Trophoblast cell (in vitro differentiated cells and primary cell): ENCODE results near the gene SERGEF.

Experiments used
- DNase-seq, 2 donors: peaks; one replicate each; pipeline ENCODE4 v3.0.0-alpha.2; 2016
- H2AFZ ChIP-seq: 2 replicates; pipeline ENCODE4 v1.6.1; 2013; ENCODE audit warnings: low read length, moderate library complexity, mild to moderate bottlenecking; ENCODE audit not compliant: insufficient read depth, poor library complexity
- H2AK5ac ChIP-seq: 2 replicates; pipeline ENCODE4 v1.6.1; 2013; ENCODE audit warnings: mild to moderate bottlenecking, low read length
- H2BK120ac ChIP-seq: 2 replicates; pipeline ENCODE4 v1.6.1; 2013; ENCODE audit warnings: low read length, mild to moderate bottlenecking, moderate library complexity; ENCODE audit not compliant: insufficient read depth, poor library complexity
- H2BK12ac ChIP-seq: 2 replicates; pipeline ENCODE4 v1.6.1; 2013; ENCODE audit warnings: mild to moderate bottlenecking, low read length, moderate library complexity
- H2BK5ac ChIP-seq: 2 replicates; pipeline ENCODE4 v1.6.1; 2013; ENCODE audit warnings: low read length, low read depth, moderate library complexity, mild to moderate bottlenecking; ENCODE audit not compliant: poor library complexity
- H3K14ac ChIP-seq: 2 replicates; pipeline ENCODE4 v1.6.1; 2013; ENCODE audit warnings: mild to moderate bottlenecking, low read length
- H3K18ac ChIP-seq: 2 replicates; pipeline ENCODE4 v1.6.1; 2013; ENCODE audit warnings: mild to moderate bottlenecking, low read length
- H3K23ac ChIP-seq: 2 replicates; pipeline ENCODE4 v1.6.1; 2013; ENCODE audit warnings: low read length
- H3K27ac ChIP-seq: 2 replicates; pipeline ENCODE4 v1.5.1; 2013; ENCODE audit warnings: low read depth, mild to moderate bottlenecking, inconsistent platforms, low read length, moderate library complexity
- H3K27me3 ChIP-seq: 2 replicates; pipeline ENCODE4 v1.6.1; 2013; ENCODE audit warnings: inconsistent platforms, mild to moderate bottlenecking, low read length, moderate library complexity; ENCODE audit not compliant: insufficient read depth
- H3K36me3 ChIP-seq, 2 experiments: 1 replicate in 1 of 2; 2 replicates in 1 of 2; pipeline ENCODE4 v1.6.1; 2013; ENCODE audit warnings: low read length in 2 of 2, mild to moderate bottlenecking in 2 of 2, moderate library complexity in 1 of 2; ENCODE audit not compliant: insufficient read depth in 2 of 2, control insufficient read depth in 1 of 2
- H3K4ac ChIP-seq: 2 replicates; pipeline ENCODE4 v1.6.1; 2013; ENCODE audit warnings: low read depth, mild to moderate bottlenecking, low read length, moderate library complexity
- H3K4me1 ChIP-seq, 2 experiments: 1 replicate in 1 of 2; 2 replicates in 1 of 2; pipeline ENCODE4 v1.6.1; 2013; ENCODE audit warnings: low read length in 2 of 2, mild to moderate bottlenecking in 2 of 2, moderate library complexity in 1 of 2; ENCODE audit not compliant: insufficient read depth in 2 of 2, control insufficient read depth in 1 of 2
- H3K4me2 ChIP-seq: 2 replicates; pipeline ENCODE4 v1.6.1; 2013; ENCODE audit warnings: inconsistent platforms, mild to moderate bottlenecking, low read length, moderate library complexity
- H3K4me3 ChIP-seq: 2 replicates; pipeline ENCODE4 v1.5.1; 2013; ENCODE audit warnings: mild to moderate bottlenecking, low read depth, low read length, inconsistent platforms
- H3K79me1 ChIP-seq: one replicate; pipeline ENCODE4 v1.6.1; 2013; ENCODE audit warnings: low read length
- H3K79me2 ChIP-seq: 2 replicates; pipeline ENCODE4 v1.6.1; 2013; ENCODE audit warnings: low read length, mild to moderate bottlenecking; ENCODE audit not compliant: control insufficient read depth, insufficient read depth, poor library complexity
- H3K9ac ChIP-seq: 2 replicates; pipeline ENCODE4 v1.6.1; 2013; ENCODE audit warnings: mild to moderate bottlenecking, low read length
- H3K9me3 ChIP-seq: 2 replicates; pipeline ENCODE4 v1.6.1; 2013; ENCODE audit warnings: low read depth, mild to moderate bottlenecking, control low read depth, inconsistent platforms, low read length; ENCODE audit not compliant: insufficient read depth
- H4K12ac ChIP-seq: 2 replicates; pipeline ENCODE4 v1.6.1; 2013; ENCODE audit warnings: low read depth, mild to moderate bottlenecking, low read length, moderate library complexity
- H4K8ac ChIP-seq: 2 replicates; pipeline ENCODE4 v1.6.1; 2013; ENCODE audit warnings: low read depth, mild to moderate bottlenecking, low read length, moderate library complexity
- H4K91ac ChIP-seq: one replicate; pipeline ENCODE4 v1.6.1; 2013; ENCODE audit warnings: low read depth, mild to moderate bottlenecking, low read length, moderate library complexity
- WGBS: extraction: QIAGEN DNeasy Blood & Tissue Kit; methylation state at CpG from one replicate; pipeline ENCODE4 v1.1.7; 2013; ENCODE audit warnings: missing lambda C conversion rate; ENCODE audit not compliant: insufficient read length, insufficient coverage; ENCODE audit errors: extremely low coverage; 5-methylcytosine and 5-hydroxymethylcytosine counted together

SERGEF gene

GRCh38 chr11:18050848-18051247 is 38.0 kb upstream of the SERGEF start:
- no peak overlapping the region for H3K4me2 ChIP-seq
- peaks cover 9% of the 10 kb centered on the region for H3K27me3 ChIP-seq
- H3K27ac ChIP-seq: no peak overlapping the region
- H2AFZ ChIP-seq: no peak overlapping the region
- no peak overlapping the region for H2AK5ac ChIP-seq
- H2BK120ac ChIP-seq: no peak overlapping the region
- no peak overlapping the region for H3K14ac ChIP-seq
- no CpG with 5 or more reads among the region's 2 CpGs for WGBS
- no peak overlapping the region for H3K4ac ChIP-seq
- H4K8ac ChIP-seq: no peak overlapping the region
- H3K4me1 ChIP-seq: no peaks in the 10 kb centered on the region
- H3K79me1 ChIP-seq: no peaks in the 10 kb centered on the region
- H3K18ac ChIP-seq: no peak overlapping the region
- no peak overlapping the region for H4K12ac ChIP-seq
- H2BK12ac ChIP-seq: no peak overlapping the region
- H3K9me3 ChIP-seq: no peaks in the 10 kb centered on the region
- H2BK5ac ChIP-seq: no peak overlapping the region
- no peaks in the 10 kb centered on the region for H3K79me2 ChIP-seq
- no peak overlapping the region for H3K4me3 ChIP-seq
- DNase-seq: no peak
- H3K23ac ChIP-seq: no peak overlapping the region
- no peak overlapping the region for H3K9ac ChIP-seq
- H4K91ac ChIP-seq: no peak overlapping the region
- H3K36me3 ChIP-seq: no peaks in the 10 kb centered on the region

DNA sequence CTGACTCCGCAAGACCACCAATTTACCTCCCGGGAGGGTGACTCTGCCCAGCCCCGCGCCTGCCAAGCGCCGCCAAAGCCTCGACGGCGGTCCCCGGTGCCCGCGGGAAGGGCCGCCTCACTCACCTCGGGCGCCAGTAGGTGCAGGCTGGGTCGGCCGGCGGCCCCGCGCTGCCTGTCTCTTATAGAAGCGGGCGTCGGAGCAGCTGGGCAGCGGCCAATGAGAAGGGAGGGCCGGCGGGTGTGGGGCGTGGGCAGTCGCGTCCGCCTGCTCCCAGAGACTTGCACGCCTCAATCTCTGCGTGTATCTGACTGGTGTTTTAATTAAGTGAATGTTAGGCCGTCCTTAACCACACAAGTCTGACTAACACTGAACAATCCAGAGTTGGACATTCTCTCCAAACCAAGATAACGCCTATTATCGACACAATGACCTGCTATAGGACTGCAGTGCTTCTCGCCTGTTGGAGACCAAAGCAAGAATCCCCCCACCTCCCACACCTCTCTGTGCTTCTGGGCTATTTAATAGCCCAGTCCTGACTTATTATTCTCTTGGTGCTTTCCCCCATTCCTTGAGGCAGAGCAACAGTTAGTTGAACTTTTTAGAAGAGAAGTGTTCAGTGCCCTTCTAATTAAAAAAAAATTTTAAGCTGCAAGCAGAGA is 33.4 kb upstream of the SERGEF start, which contains the start of gene TPH1:
Gene TPH1 (minus strand): TSS at position 154 of the 662 bp plus-strand sequence. CDS start 5,507 bp downstream, outside the sequence.
- Histone ChIP-seq H2AK5ac (no peak within 1 kb of the TSS), H3K36me3 (no peaks in the 10 kb centered on the region), H3K9ac (no peak within 1 kb of the TSS), H3K79me1 (no peaks in the 10 kb centered on the region), H4K8ac (no peak within 1 kb of the TSS), H4K12ac (no peak within 1 kb of the TSS), H2BK5ac (no peak within 1 kb of the TSS), H2BK120ac (no peak within 1 kb of the TSS), H3K23ac (no peak within 1 kb of the TSS), H3K14ac (no peak within 1 kb of the TSS), H3K27ac (no peak within 1 kb of the TSS), H3K4me2 (peak within 1 kb of the TSS; percentile 44), H3K4me1 (no peaks in the 10 kb centered on the region), H2AFZ (no peak within 1 kb of the TSS), H3K4me3 (no peak within 1 kb of the TSS), H3K27me3 (peaks cover 15% of the 10 kb centered on the region), H3K79me2 (no peaks in the 10 kb centered on the region), H3K4ac (no peak within 1 kb of the TSS), H2BK12ac (no peak within 1 kb of the TSS), H4K91ac (no peak within 1 kb of the TSS), H3K9me3 (no peaks in the 10 kb centered on the region), H3K18ac (no peak within 1 kb of the TSS)
- peak in 1 of 2 donors; percentile 19 for DNase-seq
- WGBS: no CpG with 5 or more reads among the region's 36 CpGs

DNA sequence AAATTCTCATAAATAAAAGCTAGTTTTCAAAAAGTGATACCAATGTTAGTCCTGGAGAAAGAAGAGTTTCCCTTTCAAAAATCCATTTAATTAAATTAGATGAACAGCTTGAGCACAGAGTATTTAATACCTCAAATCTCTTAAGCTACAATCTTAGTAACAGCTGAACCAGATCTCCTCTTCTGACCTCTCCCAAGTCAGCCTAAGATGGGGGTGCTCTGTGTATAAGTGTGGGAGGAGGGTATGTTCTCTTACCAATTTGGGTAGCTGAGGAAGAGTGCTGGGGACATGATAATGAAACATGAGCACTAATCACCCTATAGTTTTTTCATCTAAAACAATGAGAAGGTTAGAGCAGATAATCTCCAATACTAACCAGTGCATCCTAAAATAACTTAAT is 23.6 kb upstream of the SERGEF start:
- Histone ChIP-seq H2BK120ac (no peak overlapping the region), H3K23ac (no peak overlapping the region), H3K14ac (no peak overlapping the region), H2BK5ac (no peak overlapping the region), H4K8ac (no peak overlapping the region), H3K27me3 (no peaks in the 10 kb centered on the region), H3K27ac (no peak overlapping the region), H3K79me1 (no peaks in the 10 kb centered on the region), H3K4ac (no peak overlapping the region), H3K4me1 (no peaks in the 10 kb centered on the region), H3K9ac (no peak overlapping the region), H2BK12ac (no peak overlapping the region), H2AK5ac (no peak overlapping the region), H2AFZ (no peak overlapping the region), H3K18ac (no peak overlapping the region), H3K4me3 (no peak overlapping the region), H4K12ac (no peak overlapping the region), H3K9me3 (no peaks in the 10 kb centered on the region), H4K91ac (no peak overlapping the region), H3K36me3 (no peaks in the 10 kb centered on the region), H3K79me2 (no peaks in the 10 kb centered on the region), H3K4me2 (no peak overlapping the region)
- DNase-seq: no peak

GRCh38 chr11:18027475-18027874 is 14.6 kb upstream of the SERGEF start:
- Histone ChIP-seq H4K8ac (no peak overlapping the region), H3K4me1 (no peaks in the 10 kb centered on the region), H3K9me3 (no peaks in the 10 kb centered on the region), H4K91ac (no peak overlapping the region), H2AK5ac (no peak overlapping the region), H3K23ac (no peak overlapping the region), H3K79me2 (no peaks in the 10 kb centered on the region), H2AFZ (no peak overlapping the region), H3K4me2 (no peak overlapping the region), H3K27ac (no peak overlapping the region), H3K4me3 (no peak overlapping the region), H3K36me3 (no peaks in the 10 kb centered on the region), H3K9ac (no peak overlapping the region), H3K14ac (no peak overlapping the region), H3K4ac (no peak overlapping the region), H3K27me3 (no peaks in the 10 kb centered on the region), H4K12ac (no peak overlapping the region), H3K18ac (no peak overlapping the region), H2BK12ac (no peak overlapping the region), H2BK120ac (no peak overlapping the region), H2BK5ac (no peak overlapping the region), H3K79me1 (no peaks in the 10 kb centered on the region)
- no CpG with 5 or more reads among the region's 2 CpGs for WGBS
- no peak for DNase-seq
